ENCODE results near the gene ERGIC1.

GRCh38 chr5:172871982-172872381, 37.9 kb downstream of the ERGIC1 start:
- TF ChIP-seq POLR2A (IDR thresholded peaks at IDR 0.05) (no peak), CTCF (IDR thresholded peaks at IDR 0.05) (no peak)

All from body of pancreas (tissue), 4 donors.